ENCODE results near the gene ADAP1.

DNA sequence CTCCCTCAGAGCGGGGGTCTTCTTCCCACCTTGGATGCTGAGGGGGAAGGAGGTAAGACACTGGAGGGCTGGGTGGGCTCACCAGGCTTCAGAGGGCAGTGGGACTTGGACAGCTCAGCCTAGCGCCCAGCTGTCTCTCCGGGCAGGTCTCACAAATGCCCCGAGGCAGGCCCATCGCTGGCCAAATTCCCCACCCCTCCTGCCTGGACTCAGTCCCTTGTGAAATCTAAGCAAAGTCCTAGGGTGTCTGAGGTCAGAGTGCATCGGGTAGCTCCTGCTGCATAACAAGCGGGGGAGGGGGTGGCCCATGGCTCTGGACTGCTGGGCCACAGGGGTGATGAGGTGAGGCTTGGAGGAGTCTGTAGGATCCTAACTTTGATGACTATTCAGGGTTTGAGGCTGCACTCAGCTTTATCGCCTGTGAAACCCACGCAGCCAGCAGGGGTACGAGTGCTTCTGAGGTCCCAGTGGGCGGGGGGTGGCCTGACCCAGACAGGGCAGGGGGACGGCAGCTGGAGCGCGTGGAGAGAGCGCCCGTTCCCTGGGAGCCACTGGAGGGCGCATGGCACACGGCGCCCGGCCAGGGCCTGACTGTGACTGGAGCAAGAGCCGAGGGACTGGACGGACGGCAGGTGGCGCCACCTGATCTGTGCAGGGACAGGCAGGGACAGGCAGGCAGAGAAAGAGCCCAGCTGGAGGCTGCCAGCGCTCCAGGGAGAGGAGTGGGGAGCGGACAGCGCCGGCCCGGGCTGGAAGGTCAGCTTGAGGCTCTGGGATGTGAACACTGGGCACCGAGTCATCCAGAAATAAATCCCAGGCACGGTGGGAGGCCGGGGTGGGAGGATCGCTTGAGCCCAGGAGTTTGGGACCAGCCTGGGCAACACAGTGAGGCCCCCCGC lies 38.5 kb upstream of the ADAP1 start:
- TF ChIP-seq JUND (IDR thresholded peaks at IDR 0.05; ENCODE audit: low read length) (peak; percentile 54; the same call in 1 of the 2 replicates), CTCF (IDR thresholded peaks at IDR 0.05; ENCODE audit: control extremely low read depth in 1 of 3, insufficient read depth in 1 of 3, low read depth in 1 of 3, low read length in 3 of 3) (peak in 2 of 3 experiments; percentile 100; a peak in 3 of 4 replicates), EZH2 (IDR thresholded peaks at IDR 0.05; ENCODE audit: low read depth, low read length, severe bottlenecking) (no peak)
- TF ChIP-seq, protein P1, sequence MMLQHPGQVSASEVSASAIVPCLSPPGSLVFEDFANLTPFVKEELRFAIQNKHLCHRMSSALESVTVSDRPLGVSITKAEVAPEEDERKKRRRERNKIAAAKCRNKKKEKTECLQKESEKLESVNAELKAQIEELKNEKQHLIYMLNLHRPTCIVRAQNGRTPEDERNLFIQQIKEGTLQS (IDR thresholded peaks at IDR 0.05; ENCODE audit: insufficient read depth, low read depth, low read length): peak; percentile 63; the same call in 1 of the 2 replicates
